HG02642 (cell line): ENCODE results near the gene ANKRD22.
A peak's percentile ranks its signal among the peaks of the same experiment; 100 is the strongest.
"Not testable (repeated sequence)": the region's sequence is repeated elsewhere in the genome, so short reads cannot be mapped to it uniquely, and the experiment has no call there.

Experiments
- ATAC-seq: cut with Tn5 transposase; IDR thresholded peaks from one replicate; pipeline ENCODE4 v1.9.1; 2021; ENCODE audit warnings: mild to moderate bottlenecking; ENCODE audit not compliant: unreplicated experiment, poor library complexity

ANKRD22 gene

GRCh38 chr10:88851706-88852105 is at the start of gene ANKRD22:
Gene ANKRD22 (minus strand): TSS chr10:88851844. CDS start chr10:88851607, 237 bp downstream.
- no peak for ATAC-seq

- ATAC-seq = no peak
Measured at GRCh38 chr10:88899886-88900285, 48.2 kb upstream of the ANKRD22 start.

DNA sequence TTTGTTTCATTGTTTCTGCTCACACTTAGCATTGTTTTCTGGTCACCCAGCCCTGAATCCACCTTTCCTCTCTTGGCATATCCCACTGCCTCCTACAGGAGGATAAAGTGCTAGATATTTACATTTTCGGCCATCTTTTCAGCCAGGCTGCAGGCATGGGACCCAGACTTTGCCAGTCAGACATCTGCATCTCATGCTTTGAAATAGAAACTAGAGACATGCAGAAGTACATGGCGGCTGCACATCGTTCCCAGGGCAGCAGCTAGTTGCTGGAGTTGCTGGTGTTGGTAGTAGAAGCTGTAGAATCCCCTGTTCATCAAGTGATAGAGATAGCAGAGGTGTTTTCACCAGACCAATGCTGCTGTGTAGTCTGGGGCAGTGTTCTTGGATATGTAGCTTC is 47.1 kb upstream of the ANKRD22 start:
- ATAC-seq = no peak

GRCh38 chr10:88896994-88897853 is 45.6 kb upstream of the ANKRD22 start:
- ATAC-seq = no peak

- no peak for ATAC-seq
Measured at GRCh38 chr10:88896372-88896993, 44.8 kb upstream of the ANKRD22 start.

- ATAC-seq = no peak
Measured at GRCh38 chr10:88895250-88895649, 43.6 kb upstream of the ANKRD22 start.

- ATAC-seq = no peak
Measured at GRCh38 chr10:88893611-88894010, 42.0 kb upstream of the ANKRD22 start.

DNA sequence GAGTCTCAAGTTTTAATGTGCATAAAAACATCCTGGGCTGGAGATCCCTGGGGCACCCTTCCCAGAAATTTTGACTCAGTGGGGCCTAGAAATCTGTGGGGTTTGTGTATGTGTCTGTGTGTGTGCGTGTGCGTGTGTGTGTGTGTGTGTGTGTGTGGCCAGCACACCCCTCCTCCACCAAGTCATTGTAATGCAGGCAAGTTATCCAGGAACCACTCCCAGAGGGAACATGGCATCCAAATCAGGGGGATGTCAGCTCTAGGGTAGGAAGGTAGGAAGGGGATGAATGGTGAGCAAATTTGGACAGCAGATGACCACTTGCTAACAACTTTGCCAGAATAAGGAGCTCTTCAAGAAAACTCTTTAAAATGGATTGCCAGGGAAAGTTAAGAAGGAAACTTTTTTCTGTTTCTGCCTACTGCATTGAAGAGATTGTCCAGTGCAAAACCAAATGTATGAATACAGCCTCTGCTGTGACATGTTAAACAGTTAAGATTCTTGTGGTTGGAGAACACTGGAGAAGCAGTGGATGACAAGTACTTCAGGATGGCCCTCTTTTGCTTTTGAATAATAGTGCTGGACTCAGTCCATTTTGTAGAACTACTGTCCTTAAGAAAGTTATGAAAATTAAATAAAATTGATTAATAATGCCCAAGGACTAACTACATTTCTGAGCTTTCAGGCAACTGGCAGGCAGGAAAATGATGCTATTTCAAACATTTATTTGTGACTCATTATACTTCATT is 40.8 kb upstream of the ANKRD22 start:
- ATAC-seq = no peak

DNA sequence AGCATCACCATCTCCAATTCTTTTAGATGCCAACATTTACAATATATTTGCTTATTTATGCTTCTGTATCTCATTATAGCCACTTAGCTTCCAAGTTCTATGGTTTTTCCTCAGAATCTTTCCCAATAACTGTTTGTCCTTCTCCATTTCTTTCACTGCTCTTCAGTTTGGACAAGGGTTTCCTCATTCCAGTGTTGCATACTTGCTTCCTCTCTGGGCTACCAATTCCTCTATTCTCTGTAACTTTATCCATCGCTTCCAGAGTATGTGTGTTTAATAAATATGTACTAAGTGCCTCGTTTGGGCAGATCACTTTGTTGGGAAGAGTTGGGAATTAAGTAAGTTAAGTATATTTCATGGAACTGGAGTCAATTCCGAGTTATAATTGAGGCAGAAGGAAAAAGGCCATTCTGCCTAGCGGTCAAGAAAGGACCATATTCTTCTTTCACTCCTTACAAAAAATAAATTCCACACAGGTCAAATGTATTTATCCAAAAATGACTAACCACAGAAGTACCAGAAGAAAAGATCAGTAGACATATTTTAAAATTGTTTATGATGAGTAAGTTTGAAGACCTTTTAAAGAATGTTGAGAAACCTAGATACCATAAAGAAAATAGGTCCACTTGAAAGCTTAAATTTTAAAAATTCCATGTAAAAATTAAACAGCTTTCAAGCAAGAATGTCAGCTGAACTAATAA is 39.2 kb upstream of the ANKRD22 start:
- no peak for ATAC-seq

DNA sequence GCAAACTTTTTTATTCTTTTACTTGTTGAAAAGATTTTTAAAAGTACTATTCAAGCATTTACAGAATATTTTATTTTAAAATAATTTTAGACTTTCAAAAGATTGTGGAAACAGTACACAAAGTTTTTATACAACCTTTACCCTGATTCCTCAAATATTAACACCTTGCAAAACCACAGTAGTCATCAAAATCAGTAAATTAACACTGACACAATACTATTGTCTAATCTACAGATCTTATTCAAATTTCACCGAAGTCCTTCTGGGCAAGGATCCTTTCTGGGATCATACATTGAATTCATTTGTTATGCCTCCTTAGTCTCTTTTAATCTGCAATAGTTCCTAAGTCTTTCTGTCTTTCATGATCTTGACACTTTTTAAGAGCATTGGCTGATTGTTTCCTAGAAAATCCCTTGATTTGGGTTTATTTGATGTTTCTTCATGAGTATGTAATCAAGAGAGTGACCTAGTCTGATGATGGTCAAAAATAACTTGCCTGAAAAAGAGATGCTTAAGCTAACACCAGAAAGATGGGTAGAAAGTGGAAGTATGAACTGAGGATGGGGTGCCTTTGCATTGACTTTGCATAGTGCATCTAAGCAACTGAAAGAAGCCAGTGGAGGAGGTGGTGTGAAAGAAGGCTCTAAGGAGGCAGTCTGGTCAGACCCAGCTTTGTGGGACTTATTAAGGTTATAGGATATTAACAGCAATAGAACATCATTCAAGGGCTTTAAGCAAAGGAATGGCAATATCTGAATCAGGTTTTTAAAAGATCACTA is 38.1 kb upstream of the ANKRD22 start:
- ATAC-seq = peak; percentile 69

- no peak for ATAC-seq
Measured at GRCh38 chr10:88888810-88889445, 37.3 kb upstream of the ANKRD22 start.

- ATAC-seq = peak; percentile 80
Measured at GRCh38 chr10:88886557-88886956, 34.9 kb upstream of the ANKRD22 start.

- ATAC-seq = no peak
Measured at GRCh38 chr10:88883448-88883809, 31.8 kb upstream of the ANKRD22 start.

DNA sequence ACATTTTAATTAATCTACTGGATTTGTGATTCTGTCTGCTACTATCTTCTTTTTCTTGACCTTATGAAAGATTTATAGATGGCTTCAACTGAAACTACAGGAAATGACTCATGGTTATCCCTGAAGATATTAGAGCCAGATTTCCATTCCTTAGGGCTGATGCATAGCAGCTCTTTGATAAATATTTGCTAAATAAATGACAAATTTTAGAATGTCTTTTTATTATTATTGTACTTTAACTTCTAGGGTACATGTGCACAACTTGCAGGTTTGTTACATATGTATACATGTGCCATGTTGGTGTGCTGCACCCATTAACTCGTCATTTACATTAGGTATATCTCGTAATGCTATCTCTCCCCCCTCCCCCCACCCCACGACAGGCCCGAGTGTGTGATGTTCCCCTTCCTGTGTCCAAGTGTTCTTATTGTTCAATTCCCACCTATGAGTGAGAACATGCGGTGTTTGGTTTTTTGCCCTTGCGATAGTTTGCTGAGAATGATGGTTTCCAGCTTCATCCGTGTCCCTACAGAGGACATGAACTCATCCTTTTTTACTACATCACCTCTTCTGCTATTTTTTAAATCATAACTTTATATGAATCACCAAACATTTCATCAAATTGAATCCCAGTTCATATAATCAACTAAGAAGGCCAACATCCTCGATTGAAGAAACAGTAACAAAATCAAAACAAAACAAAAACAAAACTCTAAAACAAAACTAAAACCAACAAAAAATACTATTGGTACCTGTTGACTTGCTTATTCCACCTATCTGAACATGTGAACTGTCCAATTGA is 31.2 kb upstream of the ANKRD22 start:
- not testable (repeated sequence) for ATAC-seq

- ATAC-seq = no peak
Measured at GRCh38 chr10:88881922-88882645, 30.4 kb upstream of the ANKRD22 start.

DNA sequence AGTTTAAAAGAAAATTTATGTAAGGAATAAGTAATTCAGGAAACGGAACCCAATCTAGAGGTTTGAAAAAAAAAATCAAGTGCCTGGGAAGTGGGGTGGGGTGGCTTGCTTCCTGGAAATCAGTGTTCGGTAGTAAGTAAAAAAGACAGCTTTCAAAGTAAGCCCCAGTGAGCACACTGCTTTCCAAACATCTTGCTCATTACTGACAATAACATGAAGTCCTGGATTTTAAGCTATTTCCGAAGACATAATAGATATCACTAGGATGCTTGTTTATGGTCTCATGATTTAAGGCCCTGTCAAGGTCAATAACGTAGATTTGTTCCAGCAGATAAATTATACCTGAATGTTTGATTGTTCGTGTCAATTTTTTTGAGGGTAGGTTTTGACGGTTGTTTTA is 29.7 kb upstream of the ANKRD22 start:
- no peak for ATAC-seq

DNA sequence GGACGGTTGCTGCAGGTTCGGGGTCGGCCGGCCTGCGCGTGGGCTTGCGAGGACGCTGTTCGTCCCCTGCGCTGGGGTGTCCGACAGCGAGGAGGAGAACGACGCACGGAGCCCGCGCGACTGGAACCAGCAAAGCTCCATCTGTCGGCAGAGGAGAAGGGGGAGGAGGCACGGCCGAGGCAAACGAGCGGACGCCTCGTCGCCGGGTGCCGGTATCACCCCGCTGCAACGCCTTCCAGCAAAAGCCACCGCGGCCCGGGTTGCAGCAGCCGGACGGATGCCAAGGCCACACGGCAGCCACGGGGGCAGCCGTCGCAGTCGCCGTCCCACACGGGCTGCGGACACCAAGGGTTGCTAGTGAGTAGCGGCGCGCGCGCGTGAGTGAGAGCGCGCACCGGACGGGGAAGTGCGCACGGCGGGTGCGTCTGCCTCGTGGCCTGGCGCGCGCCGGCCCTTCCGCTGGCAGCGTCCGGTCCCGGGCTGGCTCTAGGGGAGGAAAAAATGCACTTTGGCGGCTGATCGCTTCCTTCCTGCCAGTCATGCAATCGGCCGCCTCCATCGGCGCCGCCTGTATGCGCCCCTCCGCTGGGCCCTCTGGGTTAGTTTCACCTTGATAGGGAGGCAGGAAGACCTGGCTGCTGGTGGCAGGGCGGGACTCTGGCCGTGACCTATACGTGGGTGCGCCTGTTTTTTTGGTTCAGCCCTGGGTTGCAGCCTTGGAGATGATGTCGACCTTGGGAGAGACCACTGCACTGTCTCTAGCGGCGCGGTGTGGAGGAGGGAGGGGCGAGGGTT is 28.8 kb upstream of the ANKRD22 start:
- peak; percentile 82 for ATAC-seq
